GM18502 (cell line): ENCODE results near the gene GARRE1.
"Not testable (repeated sequence)": the region's sequence is repeated elsewhere in the genome, so short reads cannot be mapped to it uniquely, and the experiment has no call there.

Source experiments
- ATAC-seq: cut with Tn5 transposase; IDR thresholded peaks from one replicate; pipeline ENCODE4 v1.9.1; 2021; ENCODE audit warnings: mild to moderate bottlenecking; ENCODE audit not compliant: unreplicated experiment, poor library complexity

GARRE1 gene

GRCh38 chr19:34254046-34254697 lies at the start of gene GARRE1:
TSS of gene GARRE1 (plus strand) at chr19:34254554. CDS start at chr19:34300474, 45,920 bp downstream.
- ATAC-seq = peak; percentile 94

GRCh38 chr19:34205324-34205723 lies 49.0 kb upstream of the GARRE1 start:
- ATAC-seq = not testable (repeated sequence)

- no peak for ATAC-seq
Measured at GRCh38 chr19:34208291-34208884, 46.0 kb upstream of the GARRE1 start.

GRCh38 chr19:34209726-34210125 lies 44.6 kb upstream of the GARRE1 start:
- ATAC-seq = no peak

- no peak for ATAC-seq
Measured at GRCh38 chr19:34213283-34213682, 41.1 kb upstream of the GARRE1 start.

- no peak for ATAC-seq
Measured at GRCh38 chr19:34214040-34214439, 40.3 kb upstream of the GARRE1 start.

GRCh38 chr19:34215006-34215665 lies 39.2 kb upstream of the GARRE1 start:
- ATAC-seq = no peak

GRCh38 chr19:34215666-34216038 lies 38.7 kb upstream of the GARRE1 start:
- no peak for ATAC-seq

GRCh38 chr19:34216745-34217219 lies 37.6 kb upstream of the GARRE1 start:
- not testable (repeated sequence) for ATAC-seq

GRCh38 chr19:34217952-34218817 lies 36.2 kb upstream of the GARRE1 start:
- ATAC-seq = no peak

- ATAC-seq = no peak
Measured at GRCh38 chr19:34218818-34219164, 35.6 kb upstream of the GARRE1 start.

- ATAC-seq = no peak
Measured at GRCh38 chr19:34220472-34221063, 33.8 kb upstream of the GARRE1 start.

GRCh38 chr19:34222386-34222785 lies 32.0 kb upstream of the GARRE1 start:
- no peak for ATAC-seq

GRCh38 chr19:34224996-34225658 lies 29.2 kb upstream of the GARRE1 start:
- ATAC-seq = no peak

- no peak for ATAC-seq
Measured at GRCh38 chr19:34225659-34226015, 28.7 kb upstream of the GARRE1 start.

GRCh38 chr19:34226036-34226435 lies 28.3 kb upstream of the GARRE1 start:
- no peak for ATAC-seq

GRCh38 chr19:34228347-34228746 lies 26.0 kb upstream of the GARRE1 start:
- ATAC-seq = no peak

GRCh38 chr19:34228762-34229161 lies 25.6 kb upstream of the GARRE1 start:
- ATAC-seq = no peak

GRCh38 chr19:34229721-34230120 lies 24.6 kb upstream of the GARRE1 start:
- ATAC-seq = no peak

- no peak for ATAC-seq
Measured at GRCh38 chr19:34230820-34231219, 23.5 kb upstream of the GARRE1 start.
